HG03103 (cell line): ENCODE data around the gene NEK11.

Source experiments
- ATAC-seq: cut with Tn5 transposase; IDR thresholded peaks from one replicate; pipeline ENCODE4 v1.9.1; 2021; ENCODE audit warnings: low read depth; ENCODE audit not compliant: unreplicated experiment

NEK11 gene

GRCh38 chr3:131390331-131390730 is 363.7 kb downstream of the NEK11 start:
- no peak for ATAC-seq

GRCh38 chr3:131393051-131393450 is 366.4 kb downstream of the NEK11 start:
- no peak for ATAC-seq

- no peak for ATAC-seq
These were observed 367.2 kb downstream of the NEK11 start for GRCh38 chr3:131393868-131394267.

GRCh38 chr3:131394400-131394799 is 367.7 kb downstream of the NEK11 start:
- ATAC-seq = no peak

GRCh38 chr3:131396170-131396569 is 369.5 kb downstream of the NEK11 start:
- no peak for ATAC-seq

GRCh38 chr3:131397889-131398288 is 371.2 kb downstream of the NEK11 start:
- ATAC-seq = no peak
